ENCODE results near the gene TEX14.

- TF ChIP-seq POLR2A (IDR thresholded peaks at IDR 0.05) (no peak), CTCF (IDR thresholded peaks at IDR 0.05) (no peak)
Observed at GRCh38 chr17:58640202-58640601, 51.6 kb downstream of the TEX14 start.
